Activated CD4-positive, alpha-beta T cell treated with anti-CD3 and anti-CD28 coated beads, Interleukin-2, amount 50 U/mL, for 16 hours (primary cell): Measurements from ENCODE around the gene SPNS2.
"Not testable (repeated sequence)": the region's sequence is repeated elsewhere in the genome, so short reads cannot be mapped to it uniquely, and the experiment has no call there.

ENCODE experiments used
- DNase-seq: peaks from one replicate; pipeline ENCODE4 v3.0.0-alpha.2; 2020

The SPNS2 gene

DNA sequence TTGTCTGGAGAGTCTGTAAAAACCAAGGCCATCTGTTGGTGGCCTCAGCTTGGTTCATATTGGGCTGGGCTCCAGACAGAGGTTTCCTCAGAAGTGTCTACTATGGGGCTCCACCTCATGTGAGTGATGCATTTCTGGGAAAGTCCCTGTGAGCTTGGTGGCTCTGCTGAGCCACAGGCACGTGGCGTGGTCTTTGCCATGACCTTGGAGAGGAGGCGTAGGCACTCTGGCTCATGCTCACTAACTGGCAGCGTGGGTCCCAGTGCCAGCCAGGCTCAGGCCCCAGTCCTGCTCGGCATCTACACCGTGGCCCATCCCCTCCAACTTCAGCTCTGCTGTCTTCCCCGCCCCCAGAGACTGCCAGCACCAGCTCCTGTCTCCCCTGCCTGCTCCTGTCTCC is 75.0 kb downstream of the SPNS2 start:
- peak; percentile 71 for DNase-seq

DNA sequence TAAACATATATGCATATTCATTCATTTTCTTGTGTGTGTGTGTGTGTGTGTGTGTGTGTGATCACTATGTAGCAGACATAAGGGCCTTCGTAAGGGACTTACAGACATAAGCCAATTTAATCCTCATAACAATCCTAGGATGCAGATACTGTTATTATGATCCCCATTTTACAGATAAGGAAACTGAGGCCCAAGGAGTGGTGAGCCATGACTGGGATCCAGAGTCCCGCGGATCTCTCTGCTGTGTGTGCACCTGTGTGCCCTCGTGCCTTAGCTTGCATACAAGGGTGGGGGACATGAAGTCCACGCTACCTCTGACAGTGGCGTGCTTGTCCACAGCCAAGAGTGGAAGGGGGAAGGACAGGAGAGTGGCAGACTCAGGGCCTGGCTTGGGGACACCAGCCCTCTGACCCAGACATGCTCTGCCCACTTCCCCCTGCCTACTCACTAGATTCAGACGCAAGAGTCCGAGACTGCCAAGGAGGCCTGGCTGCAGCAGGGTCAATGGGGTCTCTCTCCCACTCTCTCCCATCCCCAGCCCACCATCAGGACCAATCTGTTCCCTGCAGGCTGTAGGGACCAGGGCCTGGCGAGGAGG is 75.9 kb downstream of the SPNS2 start:
- DNase-seq, result no peak

DNA sequence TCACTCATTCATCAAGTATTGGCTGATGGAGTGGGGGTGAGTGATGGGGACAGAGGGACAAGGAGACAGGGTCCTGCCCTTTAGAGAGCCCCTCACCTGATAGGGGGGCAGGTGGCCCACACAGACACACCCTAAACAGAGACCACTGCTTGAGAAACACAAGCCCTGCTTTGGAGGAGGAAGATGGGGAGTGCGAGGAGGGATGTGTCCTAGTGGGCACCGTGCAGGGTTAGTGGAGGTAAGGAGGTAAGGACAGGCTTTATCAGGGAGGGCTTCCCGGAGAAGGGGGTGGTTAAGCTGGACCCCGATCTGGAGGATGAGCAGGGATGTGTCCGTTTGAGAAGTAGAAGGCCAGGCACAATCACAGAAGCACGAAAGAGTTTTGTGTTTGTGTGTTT is 77.5 kb downstream of the SPNS2 start:
- no peak for DNase-seq

DNA sequence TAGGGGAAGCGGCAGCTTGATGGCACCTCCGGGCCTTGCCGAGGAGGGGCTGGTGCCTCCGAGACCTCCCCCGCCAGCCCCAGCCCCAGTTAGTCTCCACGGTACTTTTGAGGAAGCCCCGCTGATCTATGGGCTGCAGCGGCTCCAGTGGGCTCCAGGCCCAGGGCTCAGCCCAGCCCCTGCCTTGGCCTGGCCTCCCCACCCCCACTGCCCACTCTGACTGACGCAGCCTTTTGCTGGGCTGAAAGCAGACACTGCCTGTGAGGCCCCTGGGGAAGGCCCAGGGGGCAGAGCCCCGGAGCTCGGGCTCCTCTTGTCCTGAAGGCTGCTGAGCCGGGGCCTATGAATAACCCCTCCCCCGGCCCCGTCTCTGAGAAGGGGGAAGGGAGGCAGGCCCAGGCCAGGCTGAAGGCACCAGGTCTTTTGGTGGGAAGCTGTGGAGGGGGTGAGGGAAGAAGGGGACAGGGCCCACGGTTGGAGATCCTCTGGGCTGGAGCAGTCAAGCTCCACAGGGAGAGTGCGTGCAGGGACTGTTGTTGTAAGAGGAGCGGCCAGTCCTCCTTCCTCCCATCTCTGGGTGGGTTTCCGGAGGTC is 78.1 kb downstream of the SPNS2 start:
- DNase-seq, result no peak

DNA sequence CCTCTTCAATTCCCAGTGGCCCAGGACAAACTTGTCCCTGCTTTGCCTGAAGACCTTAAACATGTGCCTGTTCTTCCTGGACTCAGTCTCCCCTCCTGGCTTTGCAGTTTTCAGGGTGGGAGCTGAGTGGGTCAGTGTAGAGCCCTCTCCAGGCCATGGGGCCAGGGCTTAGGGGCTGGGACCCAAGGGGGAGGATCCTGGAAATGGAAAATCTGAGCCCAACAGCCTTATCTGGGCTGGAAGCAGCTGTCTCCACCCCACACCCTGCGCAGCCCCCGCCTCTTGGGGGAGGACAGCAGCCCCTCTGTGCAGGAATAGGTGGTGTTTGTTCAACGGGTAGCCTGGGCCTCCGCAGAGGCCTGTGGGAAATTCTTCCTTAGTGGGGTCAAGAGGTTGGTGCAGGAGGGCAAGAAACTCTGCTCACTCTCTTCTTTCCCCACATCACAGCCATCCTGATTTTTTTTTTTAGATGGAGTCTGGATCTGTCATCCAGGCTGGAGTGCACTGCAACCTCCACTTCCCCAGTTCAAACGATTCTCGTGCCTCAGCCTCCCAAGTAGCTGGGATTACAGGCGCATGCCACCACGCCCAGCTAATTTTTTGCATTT is 78.8 kb downstream of the SPNS2 start:
- DNase-seq, result no peak

DNA sequence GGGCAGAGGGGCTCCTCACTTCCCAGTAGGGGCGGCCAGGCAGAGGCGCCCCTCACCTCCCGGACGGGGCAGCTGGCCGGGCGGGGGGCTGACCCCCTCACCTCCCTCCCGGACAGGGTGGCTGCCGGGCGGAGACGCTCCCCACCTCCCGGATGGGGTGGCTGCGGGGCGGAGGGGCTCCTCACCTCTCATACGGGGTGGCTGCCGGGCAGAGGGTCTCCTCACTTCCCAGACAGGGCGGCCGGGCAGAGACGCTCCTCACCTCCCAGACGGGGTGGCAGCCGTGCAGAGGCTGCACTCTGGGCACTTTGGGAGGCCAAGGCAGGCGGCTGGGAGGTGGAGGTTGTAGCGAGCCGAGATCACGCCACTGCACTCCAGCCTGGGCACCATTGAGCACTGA is 79.7 kb downstream of the SPNS2 start:
- not testable (repeated sequence) for DNase-seq

DNA sequence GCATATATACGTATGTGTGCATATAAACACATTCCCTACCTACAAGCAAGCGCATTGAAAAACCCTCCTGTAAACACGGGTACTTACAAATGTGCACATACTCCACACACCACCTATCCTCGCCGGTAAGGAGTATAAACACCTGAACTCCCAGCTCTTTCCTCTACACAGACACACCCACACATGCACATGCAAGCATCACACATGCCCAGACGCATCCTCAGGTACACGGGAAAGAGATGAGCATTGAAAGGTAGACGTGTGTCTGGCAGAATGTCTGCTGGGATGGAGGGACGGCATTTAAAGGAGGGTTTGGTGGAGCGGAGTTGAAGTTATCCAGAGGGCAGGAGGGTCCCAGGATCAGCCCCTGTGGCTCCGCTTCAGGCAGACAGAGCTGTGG is 81.0 kb downstream of the SPNS2 start:
- no peak for DNase-seq

DNA sequence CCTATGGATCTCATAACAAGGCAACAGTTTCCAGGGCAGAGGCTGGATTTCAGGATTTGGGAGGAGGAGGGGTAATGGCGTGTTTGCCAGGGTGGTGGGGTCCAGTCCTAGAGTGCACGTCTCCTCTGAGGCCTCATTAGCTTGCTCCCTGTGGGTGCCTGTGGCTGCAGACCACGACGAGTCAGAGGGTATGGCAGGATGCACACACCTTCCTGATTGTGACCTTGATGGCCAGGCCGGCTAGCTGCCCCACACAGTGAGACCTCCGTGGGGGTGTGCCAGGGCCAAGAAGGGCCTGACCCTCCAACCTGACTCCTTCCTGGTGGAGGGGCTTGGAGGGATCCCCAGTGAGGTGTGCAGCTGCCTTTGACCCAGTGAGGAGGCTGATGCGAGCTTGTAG is 81.6 kb downstream of the SPNS2 start:
- DNase-seq, result no peak

DNA sequence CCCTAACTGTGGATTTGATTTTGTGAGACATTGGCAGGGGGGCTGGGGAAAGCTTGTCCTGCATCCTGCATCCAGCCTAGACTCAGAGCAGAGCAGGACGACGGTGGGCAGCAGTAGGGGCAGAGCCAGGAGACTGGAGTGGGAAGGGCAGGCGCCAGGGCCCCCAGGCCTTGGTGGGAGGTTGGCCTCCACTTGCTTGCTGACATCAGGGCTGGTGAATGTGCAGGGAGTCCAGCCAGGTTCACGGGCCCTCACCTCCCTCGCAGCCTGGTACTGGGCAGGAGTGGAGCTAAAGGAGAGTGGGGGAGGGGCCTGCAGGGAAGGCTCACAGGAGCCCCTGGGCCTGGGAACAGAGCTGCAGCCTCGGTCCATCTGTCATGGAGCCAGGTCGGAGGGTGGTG is 83.4 kb downstream of the SPNS2 start:
- no peak for DNase-seq

DNA sequence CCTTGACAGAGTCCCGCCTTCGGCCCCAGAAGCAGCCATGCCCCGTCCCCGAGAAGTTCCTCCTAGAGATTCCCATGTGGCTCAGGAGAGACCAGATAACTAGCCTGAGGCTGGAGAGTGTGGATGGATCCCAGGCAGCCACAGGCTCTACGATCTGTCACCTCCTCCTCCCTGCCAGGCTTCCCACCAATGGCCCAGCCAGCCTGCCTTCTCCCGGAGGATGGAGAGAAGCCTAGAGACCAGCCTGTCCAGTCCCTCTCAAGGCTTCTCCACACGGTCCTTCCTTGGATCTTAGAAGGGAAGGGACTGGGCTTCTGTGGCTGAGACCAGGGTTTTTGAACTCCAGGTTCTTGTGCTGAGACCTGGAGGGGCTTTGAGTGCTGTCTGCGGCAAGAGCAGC is 84.0 kb downstream of the SPNS2 start:
- DNase-seq, result no peak

DNA sequence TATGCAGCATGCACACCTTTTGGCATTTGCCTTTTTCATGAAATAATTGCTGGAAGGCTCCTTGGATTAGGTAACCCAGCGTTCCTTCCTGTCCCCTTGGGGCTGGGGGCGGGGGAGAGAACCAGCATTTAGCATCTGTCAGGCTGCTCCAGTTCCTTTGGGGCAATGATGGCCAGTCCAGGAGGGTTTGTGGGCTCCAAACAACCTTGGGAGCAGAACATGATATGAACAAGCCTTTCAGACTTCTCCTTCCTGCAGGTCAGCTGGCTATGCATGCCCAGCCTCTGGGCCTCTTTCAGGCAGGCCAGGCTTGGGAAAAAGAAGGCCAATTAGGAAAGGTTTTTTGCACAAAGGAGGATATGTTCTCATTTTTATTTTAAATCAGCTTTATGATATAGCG is 84.5 kb downstream of the SPNS2 start:
- no peak for DNase-seq

DNA sequence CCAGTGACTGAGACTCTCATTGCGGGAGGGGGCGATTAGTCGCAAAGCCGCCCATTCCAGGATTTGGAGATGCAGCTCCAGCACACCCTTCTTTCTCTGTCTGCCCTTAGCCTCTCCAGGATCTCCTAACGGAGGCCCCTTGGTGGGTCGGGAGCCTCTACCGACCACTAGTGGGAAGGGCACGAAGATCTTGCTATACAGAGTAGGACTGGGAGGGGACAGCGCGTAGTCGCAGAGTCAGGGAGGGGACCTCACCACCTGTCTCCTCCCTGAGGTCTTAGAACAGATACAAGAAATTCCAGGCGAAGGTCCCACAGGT is 85.1 kb downstream of the SPNS2 start:
- no peak for DNase-seq

DNA sequence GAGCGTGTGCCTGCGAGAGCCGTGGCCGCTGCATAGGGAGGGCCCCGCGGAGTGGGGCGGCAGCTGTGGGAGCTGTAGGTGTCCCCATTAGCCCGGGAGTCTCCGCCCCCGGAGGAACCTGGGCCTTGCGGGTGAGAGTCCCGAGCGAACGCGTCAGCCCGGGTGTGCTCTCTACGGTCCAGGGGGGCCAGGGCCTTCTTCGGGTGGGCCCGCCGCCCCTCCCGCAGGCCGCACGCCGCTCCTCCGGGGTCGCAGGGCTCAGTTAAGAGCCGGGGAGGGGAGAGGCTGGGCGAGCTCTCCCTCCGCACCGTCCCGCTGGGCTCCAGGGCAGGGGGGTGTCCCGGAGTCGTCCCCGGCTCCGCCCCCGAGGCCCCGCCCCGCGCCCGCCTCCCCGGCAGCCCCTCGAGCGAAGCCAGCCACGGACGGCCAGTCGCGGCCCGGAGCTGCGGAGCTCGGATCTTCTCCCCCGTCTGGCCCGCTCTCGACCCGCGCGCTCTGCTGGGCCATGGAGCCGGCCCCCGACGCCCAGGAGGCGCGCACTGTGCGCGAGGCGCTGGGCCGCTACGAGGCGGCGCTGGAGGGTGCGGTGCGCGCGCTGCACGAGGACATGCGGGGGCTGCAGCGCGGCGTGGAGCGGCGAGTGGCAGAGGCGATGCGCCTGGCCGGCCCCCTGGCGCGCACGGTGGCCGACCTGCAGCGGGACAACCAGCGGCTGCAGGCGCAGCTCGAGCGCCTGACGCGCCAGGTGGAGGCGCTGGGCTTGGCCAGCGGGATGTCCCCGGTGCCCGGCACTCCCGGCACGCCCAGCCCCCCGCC is 85.6 kb downstream of the SPNS2 start, which contains the start of gene SMTNL2:
TSS of gene SMTNL2 (plus strand) at position 429 of the 816 bp plus-strand sequence. CDS start at position 506, 77 bp downstream.
- DNase-seq, result no peak

DNA sequence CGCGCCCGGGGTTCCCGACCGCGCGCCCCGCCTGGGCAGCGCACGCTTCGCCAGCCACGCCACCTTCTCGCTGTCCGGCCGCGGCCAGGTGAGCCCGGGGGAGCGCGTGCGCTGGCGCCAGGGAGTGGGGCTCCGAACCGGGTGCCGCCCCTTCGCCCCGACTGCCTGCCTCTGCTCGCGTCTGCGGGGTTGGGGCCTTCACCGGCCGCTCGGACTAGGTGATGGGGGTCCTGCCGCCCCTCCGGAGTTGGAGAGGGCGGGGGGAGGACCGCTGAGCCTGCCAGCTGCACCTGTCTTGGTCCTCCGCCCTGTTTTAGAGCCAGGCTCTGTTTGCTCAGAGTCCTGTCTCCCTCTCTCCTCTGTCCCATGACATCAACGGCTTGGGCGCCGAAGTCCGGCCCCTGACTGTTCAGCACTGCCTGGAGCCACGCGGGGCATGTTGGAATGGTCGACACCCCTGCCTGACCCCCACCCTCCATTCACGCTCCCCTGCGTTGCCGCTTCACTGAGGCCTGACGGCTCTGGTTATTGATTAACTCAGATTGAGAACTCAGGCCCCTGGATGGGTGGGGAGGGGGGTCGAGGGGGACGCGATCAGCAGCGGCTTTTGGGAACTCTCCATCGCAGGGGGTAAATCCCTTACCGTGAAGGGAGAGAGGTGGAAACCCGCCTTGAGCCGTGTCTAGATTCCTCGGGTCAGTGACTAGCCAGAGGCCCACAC is 86.4 kb downstream of the SPNS2 start:
- DNase-seq, result no peak

DNA sequence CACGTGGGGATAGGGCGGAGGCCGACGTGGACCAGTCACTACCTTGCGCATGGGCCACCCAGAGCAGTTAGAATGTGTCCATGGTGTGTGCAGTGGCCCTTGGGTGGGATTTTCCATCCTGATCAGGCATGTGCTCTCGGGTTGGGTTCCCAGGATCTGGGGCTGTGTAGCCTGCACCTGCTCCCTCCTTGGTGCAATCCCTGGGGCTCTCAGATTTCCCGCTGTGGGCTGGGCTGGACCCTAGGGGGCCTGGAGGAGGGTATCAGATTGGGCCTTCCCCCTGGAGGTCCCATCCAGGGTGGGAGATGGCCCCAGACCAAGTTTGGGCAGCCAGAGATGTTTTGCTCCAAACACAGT is 86.9 kb downstream of the SPNS2 start:
- no peak for DNase-seq

DNA sequence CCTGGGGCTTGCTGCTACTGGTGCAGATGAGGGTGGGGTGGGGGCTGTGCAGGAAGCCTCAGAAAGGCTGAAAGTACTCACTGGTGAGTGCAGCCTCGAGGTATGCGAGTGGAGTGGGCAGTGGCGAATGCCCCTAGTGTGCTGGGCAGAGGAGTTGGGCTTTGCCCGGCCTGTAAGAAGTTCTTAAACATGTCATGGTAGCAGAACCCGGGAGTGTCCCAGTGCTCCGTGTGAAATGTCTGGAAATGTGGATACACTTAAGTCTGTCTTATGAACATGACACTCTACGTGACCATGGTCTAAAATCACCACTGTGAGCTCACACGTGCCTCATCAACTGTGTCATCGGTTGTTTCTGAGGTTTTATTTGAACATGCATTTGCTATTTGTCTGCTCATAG is 87.4 kb downstream of the SPNS2 start:
- DNase-seq, result no peak

DNA sequence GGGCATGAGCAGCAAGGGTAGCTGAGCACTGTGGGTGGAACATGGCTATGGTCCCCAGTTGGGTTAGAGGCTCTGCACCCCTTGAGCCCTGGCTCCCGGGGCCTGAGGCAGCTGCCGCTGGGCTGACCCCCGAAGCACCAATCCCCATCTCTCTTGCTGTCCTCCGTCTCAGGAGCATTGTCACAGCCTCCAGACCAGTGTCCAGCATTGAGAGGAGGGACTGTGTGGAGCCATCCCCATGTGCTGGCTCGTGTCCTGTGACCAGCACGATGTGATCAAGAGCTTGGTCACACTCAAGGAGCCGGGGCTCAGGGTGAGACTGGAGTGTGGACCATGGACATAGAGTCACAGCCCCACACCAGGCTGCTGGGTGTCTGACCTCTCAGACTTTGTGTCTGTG is 88.5 kb downstream of the SPNS2 start:
- DNase-seq, result no peak

DNA sequence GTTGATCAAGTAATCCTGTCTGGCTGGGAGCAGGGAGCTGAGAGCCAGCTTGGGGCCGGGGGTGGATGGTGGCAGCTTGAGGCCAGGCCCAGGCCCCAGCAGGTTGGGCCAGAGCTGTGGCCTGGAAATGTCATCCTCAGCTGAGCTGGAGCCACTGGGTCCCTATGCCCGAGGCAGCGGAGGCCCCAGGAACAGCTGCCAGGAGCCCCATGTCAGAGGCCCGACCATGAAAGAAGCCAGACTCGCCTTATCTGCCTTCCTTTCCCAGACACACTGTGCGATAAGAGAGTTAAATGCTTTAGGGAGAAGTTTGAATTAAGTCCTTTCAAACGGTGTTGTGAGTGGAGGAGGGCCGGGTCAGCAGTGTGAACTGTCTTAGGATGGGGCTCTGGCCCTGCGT is 89.1 kb downstream of the SPNS2 start:
- DNase-seq, result no peak

DNA sequence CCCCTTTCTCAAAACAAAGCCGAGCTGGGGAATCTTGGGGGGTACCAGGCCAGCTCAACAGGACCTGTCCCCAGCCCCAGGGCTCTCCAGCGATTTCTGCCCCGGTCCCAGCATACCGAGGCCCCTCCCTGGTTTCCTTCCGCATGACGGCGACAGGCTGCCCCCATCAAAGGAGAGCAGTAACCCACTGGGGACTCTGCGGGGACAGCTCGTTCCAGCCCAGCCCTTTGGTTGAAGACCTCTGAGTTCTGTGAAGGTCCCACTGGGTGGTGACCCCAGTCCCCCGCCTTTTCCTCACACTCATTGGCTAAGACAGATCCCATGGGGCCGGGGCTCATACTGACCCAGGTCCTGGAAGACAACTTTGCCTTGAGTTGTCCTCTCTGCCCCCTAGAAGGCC is 89.7 kb downstream of the SPNS2 start:
- DNase-seq, result no peak
